ENCODE data around the gene NAALADL2. TPM values are rescaled to one million over a fixed set of nuclear protein-coding genes. Genes with fewer than 3 reads are reported as not detected.

The NAALADL2 gene
- total RNA-seq, 1 donor from 2014 or later: 5.9 TPM

- TF ChIP-seq CTCF (IDR thresholded peaks at IDR 0.05): no peak
- Histone ChIP-seq H3K36me3 (no peaks in the 10 kb centered on the region), H3K9me3 (no peaks in the 10 kb centered on the region), H3K27me3 (no peaks in the 10 kb centered on the region), H3K27ac (no peak overlapping the region), H3K4me1 (no peaks in the 10 kb centered on the region), H3K4me3 (no peak overlapping the region)
- intact Hi-C loops (cut with DNase I): loop anchor here (10.0 kb wide), 1 partner anchor 263 kb away; no protein-coding TSS in a partner anchor
- DNase-seq (ENCODE audit: low spot score in 2 of 2): no peak
Measured at GRCh38 chr3:175207361-175207760, 348.2 kb downstream of the NAALADL2 start.

- no peak overlapping the region for H3K4me3 ChIP-seq
- H3K4me1 ChIP-seq: no peaks in the 10 kb centered on the region
- TF ChIP-seq CTCF (IDR thresholded peaks at IDR 0.05): no peak
- intact Hi-C loops (cut with DNase I): loop anchor here (10.0 kb wide), 1 partner anchor 264 kb away; no protein-coding TSS in a partner anchor
- H3K27ac ChIP-seq: no peak overlapping the region
- DNase-seq (ENCODE audit: low spot score in 2 of 2): no peak
- no peaks in the 10 kb centered on the region for H3K36me3 ChIP-seq
- no peaks in the 10 kb centered on the region for H3K27me3 ChIP-seq
- no peaks in the 10 kb centered on the region for H3K9me3 ChIP-seq
Measured at GRCh38 chr3:175208326-175208725, 349.2 kb downstream of the NAALADL2 start.

GRCh38 chr3:175211466-175211865, 352.3 kb downstream of the NAALADL2 start:
- no peak overlapping the region for H3K4me3 ChIP-seq
- no peaks in the 10 kb centered on the region for H3K4me1 ChIP-seq
- no peak overlapping the region for H3K27ac ChIP-seq
- H3K9me3 ChIP-seq: no peaks in the 10 kb centered on the region
- no peaks in the 10 kb centered on the region for H3K36me3 ChIP-seq
- DNase-seq (ENCODE audit: low spot score in 2 of 2): no peak
- no peak for TF ChIP-seq CTCF (IDR thresholded peaks at IDR 0.05)
- no peaks in the 10 kb centered on the region for H3K27me3 ChIP-seq
- intact Hi-C loops (cut with DNase I): no loop called here

- Histone ChIP-seq H3K4me3 (no peak overlapping the region), H3K27me3 (no peaks in the 10 kb centered on the region), H3K9me3 (no peaks in the 10 kb centered on the region), H3K27ac (no peak overlapping the region), H3K36me3 (no peaks in the 10 kb centered on the region), H3K4me1 (peaks cover 0 to 6% of the 10 kb centered on the region in 2 donors)
- intact Hi-C loops (cut with DNase I): no loop called here
- TF ChIP-seq CTCF (IDR thresholded peaks at IDR 0.05): no peak
- no peak for DNase-seq (ENCODE audit: low spot score in 2 of 2)
Measured at GRCh38 chr3:175212896-175213295, 353.8 kb downstream of the NAALADL2 start.

- TF ChIP-seq CTCF (IDR thresholded peaks at IDR 0.05): no peak
- no peaks in the 10 kb centered on the region for H3K36me3 ChIP-seq
- intact Hi-C loops (cut with DNase I): no loop called here
- H3K27ac ChIP-seq: no peak overlapping the region
- H3K4me3 ChIP-seq: no peak overlapping the region
- no peaks in the 10 kb centered on the region for H3K27me3 ChIP-seq
- H3K9me3 ChIP-seq: no peaks in the 10 kb centered on the region
- no peak for DNase-seq (ENCODE audit: low spot score in 2 of 2)
- peaks cover 0 to 6% of the 10 kb centered on the region in 2 donors for H3K4me1 ChIP-seq
Measured at GRCh38 chr3:175214216-175214615, 355.1 kb downstream of the NAALADL2 start.

- Histone ChIP-seq H3K36me3 (no peaks in the 10 kb centered on the region), H3K27me3 (no peaks in the 10 kb centered on the region), H3K4me3 (no peak overlapping the region), H3K9me3 (no peaks in the 10 kb centered on the region), H3K27ac (no peak overlapping the region), H3K4me1 (peaks cover 0 to 6% of the 10 kb centered on the region in 2 donors)
- intact Hi-C loops (cut with DNase I): no loop called here
- TF ChIP-seq CTCF (IDR thresholded peaks at IDR 0.05): no peak
- no peak for DNase-seq (ENCODE audit: low spot score in 2 of 2)
Measured at GRCh38 chr3:175215833-175216232, 356.7 kb downstream of the NAALADL2 start.
